Psoas muscle (tissue), 8 donors: ENCODE data around the gene DENND1A. TPM values are rescaled to one million over a fixed set of nuclear protein-coding genes. Genes with fewer than 3 reads are reported as not detected.

Experiments
- ATAC-seq, 4 donors: fragments of 200-7000 bp; cut with Tn5 transposase; one replicate each; pipeline ENCODE4 v1.9.1; 2020; ENCODE audit warnings: moderate library complexity in 3 of 4, mild to moderate bottlenecking in 2 of 4
- DNase-seq, 2 donors: peaks; one replicate each; pipeline ENCODE4 v3.0.0-alpha.2; 2020
- H3K27ac ChIP-seq: fragments of 200-600 bp; one replicate; pipeline ENCODE4 v1.8.0; 2022
- H3K27me3 ChIP-seq, 3 donors: fragments of 200-600 bp in 1 of 3; one replicate each; pipeline versions ENCODE4 v1.6.1 to v1.8.0; 2013 to 2022; ENCODE audit warnings: low read length in 2 of 3, mild to moderate bottlenecking in 2 of 3, moderate library complexity in 1 of 3; ENCODE audit not compliant: insufficient read depth in 3 of 3
- H3K36me3 ChIP-seq, 2 donors: fragments of 200-600 bp in 1 of 2; one replicate each; pipeline versions ENCODE4 v1.6.1 to v1.8.0; 2013 to 2022; ENCODE audit warnings: low read depth in 1 of 2, mild to moderate bottlenecking in 1 of 2, moderate library complexity in 1 of 2; ENCODE audit not compliant: insufficient read depth in 1 of 2
- H3K4me1 ChIP-seq: fragments of 200-600 bp; one replicate; pipeline ENCODE4 v1.8.0; 2022
- H3K4me3 ChIP-seq: fragments of 200-600 bp; one replicate; pipeline ENCODE4 v1.8.0; 2022; ENCODE audit warnings: mild to moderate bottlenecking
- H3K9me3 ChIP-seq: fragments of 200-600 bp; one replicate; pipeline ENCODE4 v1.8.0; 2022
- WGBS, 3 donors: extraction: QIAGEN DNeasy Blood & Tissue Kit; methylation state at CpG; one replicate each; pipeline versions ENCODE4 v1.1.6 to v1.1.7; 2013; 5-methylcytosine and 5-hydroxymethylcytosine counted together
- intact Hi-C, 2 donors: fragments of 100-400 bp; cut with DNase I; formaldehyde crosslinking; loops; one replicate each; pipeline versions ENCODE4 v1.11.0 to v1.14.2; 2022
- polyA plus RNA-seq, 3 donors: library from polyadenylated mRNA; stranded (reverse); fragments of 200-250 nt; gene quantifications; one replicate each; pipeline ENCODE4 v1.2.3, GENCODE V29; 2013
- total RNA-seq, 4 donors: library from RNA; stranded (reverse); fragmentation: NEBNext Ultra II Directional in 2 of 4; extraction: Animal tissue kit (Norgen Biotek cat#: 25700) in 2 of 4; gene quantifications; one replicate each; pipeline versions ENCODE4 v1.2.1 to v1.2.4, GENCODE V29; 2021 to 2023
- TF ChIP-seq, protein P1 (sequence below): fragments of 200-600 bp; IDR thresholded peaks from one replicate; pipeline ENCODE4 v1.8.0; 2022; ENCODE audit warnings: antibody characterized with exemption
- donor health status: healthy with polysubstance abuse.
- donor health status: DM: no; HTN: no; CAD: no; lungs with moderate emphysema.
- donor health status: Bipolar disorder and iron deficiency.
- donor health status: healthy.
- donor health status: DM: yes; HTN: yes; CAD: no.
- donor health status: DM: no; HTN: no; CAD: no.
- donor health status: DM: no; HTN: no; CAD: no.
- donor health status: DM: yes; HTN: yes; CAD: no.

The DENND1A gene
- total and polyA plus RNA-seq, 7 donors, result 6.1 to 17.3 (median 13.9) TPM

- no peak overlapping the region for H3K27ac ChIP-seq
- intact Hi-C loops, result no loop called here
- DNase-seq, result no peak
- TF ChIP-seq, protein P1, sequence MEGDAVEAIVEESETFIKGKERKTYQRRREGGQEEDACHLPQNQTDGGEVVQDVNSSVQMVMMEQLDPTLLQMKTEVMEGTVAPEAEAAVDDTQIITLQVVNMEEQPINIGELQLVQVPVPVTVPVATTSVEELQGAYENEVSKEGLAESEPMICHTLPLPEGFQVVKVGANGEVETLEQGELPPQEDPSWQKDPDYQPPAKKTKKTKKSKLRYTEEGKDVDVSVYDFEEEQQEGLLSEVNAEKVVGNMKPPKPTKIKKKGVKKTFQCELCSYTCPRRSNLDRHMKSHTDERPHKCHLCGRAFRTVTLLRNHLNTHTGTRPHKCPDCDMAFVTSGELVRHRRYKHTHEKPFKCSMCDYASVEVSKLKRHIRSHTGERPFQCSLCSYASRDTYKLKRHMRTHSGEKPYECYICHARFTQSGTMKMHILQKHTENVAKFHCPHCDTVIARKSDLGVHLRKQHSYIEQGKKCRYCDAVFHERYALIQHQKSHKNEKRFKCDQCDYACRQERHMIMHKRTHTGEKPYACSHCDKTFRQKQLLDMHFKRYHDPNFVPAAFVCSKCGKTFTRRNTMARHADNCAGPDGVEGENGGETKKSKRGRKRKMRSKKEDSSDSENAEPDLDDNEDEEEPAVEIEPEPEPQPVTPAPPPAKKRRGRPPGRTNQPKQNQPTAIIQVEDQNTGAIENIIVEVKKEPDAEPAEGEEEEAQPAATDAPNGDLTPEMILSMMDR, result no peak
- H3K9me3 ChIP-seq, result no peaks in the 10 kb centered on the region
- H3K36me3 ChIP-seq, result peaks cover 0 to 21% of the 10 kb centered on the region in 2 donors
- H3K27me3 ChIP-seq, result no peaks in the 10 kb centered on the region
- H3K4me1 ChIP-seq, result no peaks in the 10 kb centered on the region
- no peak for ATAC-seq
- WGBS, 3 donors, result 95 to 97% (median 96%) methylated on average over 5 of the region's 5 CpGs
- no peak overlapping the region for H3K4me3 ChIP-seq
These were observed 512.5 kb downstream of the DENND1A start for GRCh38 chr9:123417289-123418051.

DNA sequence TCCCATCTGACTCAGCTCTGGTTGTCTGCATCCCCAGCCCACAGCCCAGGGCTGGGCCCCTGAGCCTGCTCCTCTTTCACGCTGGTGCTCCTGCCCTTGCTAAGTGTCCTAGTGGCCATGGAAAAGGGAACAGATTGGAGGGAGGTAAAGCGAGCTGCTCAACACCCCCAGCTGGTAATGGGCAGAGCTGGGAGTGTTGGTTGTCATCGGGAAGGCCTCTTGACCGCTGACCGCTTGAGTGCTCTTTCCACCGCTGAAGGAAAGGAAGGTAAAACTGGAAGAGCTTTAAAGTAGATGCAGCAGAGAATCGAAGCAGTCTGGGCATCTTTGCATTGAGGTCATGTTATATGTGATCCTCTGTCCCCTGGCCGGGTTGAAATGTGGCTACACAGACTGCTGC, 513.8 kb downstream of the DENND1A start:
- peaks cover 0 to 21% of the 10 kb centered on the region in 2 donors for H3K36me3 ChIP-seq
- no peak overlapping the region for H3K4me3 ChIP-seq
- no peaks in the 10 kb centered on the region for H3K27me3 ChIP-seq
- DNase-seq, result no peak
- WGBS, 3 donors, result 78 to 94% (median 88%) methylated on average over 8 of the region's 8 CpGs
- intact Hi-C loops, result no loop called here
- TF ChIP-seq, protein P1, result no peak
- no peak overlapping the region for H3K27ac ChIP-seq
- no peaks in the 10 kb centered on the region for H3K4me1 ChIP-seq
- H3K9me3 ChIP-seq, result no peaks in the 10 kb centered on the region
- ATAC-seq, result no peak

DNA sequence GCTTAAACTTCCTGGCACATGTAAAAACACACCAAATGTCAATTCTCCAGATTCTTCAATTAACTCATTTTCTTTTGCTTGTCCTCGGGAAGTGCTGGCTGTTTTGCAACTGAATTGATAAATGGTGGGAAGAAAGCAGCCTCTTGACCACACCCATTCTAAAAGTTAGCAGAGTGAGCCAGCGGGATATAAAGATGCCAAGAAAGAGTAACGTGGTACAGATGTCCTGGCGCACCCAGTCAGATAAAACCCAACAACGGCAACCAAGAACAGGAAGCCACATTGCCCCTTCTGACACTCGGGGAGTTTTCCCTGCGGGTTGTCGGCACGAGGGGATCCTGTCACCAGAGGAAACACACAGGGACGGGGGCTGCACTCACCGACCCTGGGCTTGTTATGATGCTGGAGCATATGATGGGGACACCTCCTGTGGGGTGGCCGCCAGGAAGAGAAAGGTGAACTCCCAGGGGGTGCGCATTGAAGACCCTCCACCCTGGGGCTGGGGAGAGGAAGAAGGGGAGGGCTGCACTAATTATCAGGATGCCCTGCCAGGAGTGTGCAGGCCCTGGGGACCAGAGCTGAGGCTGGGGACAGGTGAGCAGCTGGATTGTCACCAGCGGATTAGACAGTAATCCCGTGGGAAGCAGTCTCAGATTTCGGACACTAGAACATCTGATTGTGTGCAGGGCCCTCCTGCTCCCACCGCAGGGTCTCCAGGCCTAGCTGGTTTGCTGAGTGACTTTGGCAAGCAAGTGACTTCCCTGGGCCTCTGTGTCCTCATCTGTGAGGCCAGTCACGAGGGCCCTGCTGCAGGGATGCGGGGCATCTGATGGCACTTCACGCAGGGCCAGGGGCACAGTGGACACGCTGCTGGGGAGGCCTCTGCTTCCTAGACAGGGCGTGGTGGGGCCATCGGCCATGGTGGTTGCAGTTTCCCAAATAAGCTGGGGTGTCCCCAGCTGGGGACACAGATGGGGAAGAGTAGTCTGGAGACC, 514.7 kb downstream of the DENND1A start:
- no peak for ATAC-seq
- H3K4me1 ChIP-seq, result no peaks in the 10 kb centered on the region
- DNase-seq, result no peak
- no peaks in the 10 kb centered on the region for H3K9me3 ChIP-seq
- no peak overlapping the region for H3K27ac ChIP-seq
- WGBS, 3 donors, result 81 to 84% (median 82%) methylated on average over 23 of the region's 23 CpGs
- TF ChIP-seq, protein P1, result no peak
- no peak overlapping the region for H3K4me3 ChIP-seq
- H3K27me3 ChIP-seq, result no peaks in the 10 kb centered on the region
- peaks cover 0 to 20% of the 10 kb centered on the region in 2 donors for H3K36me3 ChIP-seq
- intact Hi-C loops, result no loop called here

DNA sequence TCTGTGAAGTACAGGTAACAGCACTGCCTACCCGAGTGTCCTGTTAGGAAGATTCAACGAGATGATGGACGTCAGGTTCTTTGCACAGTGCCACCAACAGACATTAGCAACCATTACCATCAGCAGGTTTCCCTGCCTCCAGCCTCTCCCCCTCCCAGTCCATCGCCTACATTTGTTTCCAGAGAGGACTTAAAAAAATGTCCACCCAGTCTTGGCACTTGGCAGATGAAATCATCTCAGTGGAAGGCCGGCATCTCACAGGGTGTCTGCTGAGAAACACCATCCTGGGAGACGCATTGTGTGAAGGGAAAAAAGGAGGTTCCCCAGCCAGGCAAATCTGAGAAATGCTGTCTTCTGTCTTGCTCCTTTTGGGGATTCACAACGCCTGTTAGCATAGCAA, 515.7 kb downstream of the DENND1A start:
- intact Hi-C loops, result no loop called here
- Histone ChIP-seq H3K4me1 (no peaks in the 10 kb centered on the region), H3K4me3 (no peak overlapping the region), H3K27me3 (no peaks in the 10 kb centered on the region), H3K27ac (no peak overlapping the region), H3K9me3 (no peaks in the 10 kb centered on the region), H3K36me3 (peaks cover 0 to 11% of the 10 kb centered on the region in 2 donors)
- no peak for DNase-seq
- ATAC-seq, result no peak
- TF ChIP-seq, protein P1, result no peak
- 95 to 97% (median 96%) methylated on average over 7 of the region's 7 CpGs for WGBS, 3 donors
